ENCODE results near the gene DKK3. TPM values are rescaled to one million over a fixed set of nuclear protein-coding genes. Genes with fewer than 3 reads are reported as not detected.
A peak's percentile ranks its signal among the peaks of the same experiment; 100 is the strongest.
"Not testable (repeated sequence)": the region's sequence is repeated elsewhere in the genome, so short reads cannot be mapped to it uniquely, and the experiment has no call there.

DKK3 gene
- polyA plus RNA-seq, 6 donors from 2014 or later, result not detected

- H3K4me3 Mint-ChIP-seq, result no peak overlapping the region
- peak overlapping the region in 1 of 6 donors; percentile 11 for H3K27ac Mint-ChIP-seq
- no peak for ATAC-seq (ENCODE audit: low read depth in 2 of 2)
- H3K27me3 Mint-ChIP-seq, result peaks cover 5 to 10% (median 9%) of the 10 kb centered on the region in 3 donors
- H3K4me1 Mint-ChIP-seq, result no peaks in the 10 kb centered on the region
- no peaks in the 10 kb centered on the region for H3K9me3 Mint-ChIP-seq
- DNase-seq, result no peak
- no peaks in the 10 kb centered on the region for H3K36me3 Mint-ChIP-seq
Measured at GRCh38 chr11:12044799-12045198, 36.4 kb upstream of the DKK3 start.

GRCh38 chr11:12043959-12044791, 35.7 kb upstream of the DKK3 start:
- H3K9me3 Mint-ChIP-seq, result no peaks in the 10 kb centered on the region
- H3K27me3 Mint-ChIP-seq, result peaks cover 5 to 10% (median 9%) of the 10 kb centered on the region in 3 donors
- H3K4me1 Mint-ChIP-seq, result no peaks in the 10 kb centered on the region
- DNase-seq (peak; percentile 35), ATAC-seq (ENCODE audit: low read depth in 2 of 2) (peak; percentile 54 to 65)
- no peak overlapping the region for H3K4me3 Mint-ChIP-seq
- peak overlapping the region in 2 of 6 donors; percentile 3 to 59 for H3K27ac Mint-ChIP-seq
- H3K36me3 Mint-ChIP-seq, result no peaks in the 10 kb centered on the region

DNA sequence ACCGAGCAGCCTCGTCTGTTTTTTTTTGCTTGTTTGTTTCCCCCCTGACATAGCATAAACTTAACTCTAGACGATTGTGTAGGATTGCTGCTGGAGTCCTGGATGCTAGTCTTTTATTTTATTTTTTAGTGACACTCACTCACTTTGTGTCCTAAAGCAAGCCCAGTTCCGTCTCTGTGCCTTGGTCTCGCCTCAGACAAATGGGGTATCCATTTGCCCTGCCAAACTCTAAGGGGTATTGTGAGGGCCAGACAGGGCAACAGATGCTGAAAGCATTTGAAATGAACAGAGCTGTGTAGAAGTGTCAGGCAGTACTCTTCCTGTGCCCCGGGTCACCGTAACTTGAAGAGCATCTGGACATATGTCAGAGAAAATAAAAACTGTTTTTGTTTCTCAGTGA, 34.8 kb upstream of the DKK3 start:
- no peaks in the 10 kb centered on the region for H3K9me3 Mint-ChIP-seq
- H3K36me3 Mint-ChIP-seq, result no peaks in the 10 kb centered on the region
- H3K4me3 Mint-ChIP-seq, result no peak overlapping the region
- peaks cover 5 to 10% (median 9%) of the 10 kb centered on the region in 3 donors for H3K27me3 Mint-ChIP-seq
- no peak for ATAC-seq (ENCODE audit: low read depth in 2 of 2)
- H3K27ac Mint-ChIP-seq, result no peak overlapping the region
- H3K4me1 Mint-ChIP-seq, result no peaks in the 10 kb centered on the region
- no peak for DNase-seq

DNA sequence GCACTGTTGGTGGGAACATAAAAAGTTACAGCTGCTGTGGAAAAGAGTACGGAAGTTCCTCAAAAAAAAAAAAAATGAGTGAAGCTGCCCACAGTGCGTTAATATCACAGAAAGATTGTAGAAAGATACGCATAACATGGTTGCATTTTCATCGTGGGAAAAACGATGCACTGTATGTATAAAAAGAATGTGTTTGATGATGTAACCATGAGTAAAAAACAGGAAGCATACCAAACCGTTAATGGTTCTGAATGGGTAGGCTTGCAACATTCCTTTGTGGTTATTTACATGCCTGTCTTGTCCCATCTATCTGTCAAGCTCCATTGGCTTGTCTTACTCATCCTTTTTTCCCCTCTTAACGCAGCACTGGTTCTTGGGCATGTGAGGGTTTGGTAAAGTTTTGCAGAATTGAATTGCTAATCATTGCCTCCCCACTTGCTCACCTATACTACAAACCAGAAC, 33.8 kb upstream of the DKK3 start:
- Mint-ChIP-seq H3K4me3 (no peak overlapping the region), H3K9me3 (no peaks in the 10 kb centered on the region), H3K27me3 (peaks cover 5 to 9% (median 8%) of the 10 kb centered on the region in 3 donors), H3K4me1 (no peaks in the 10 kb centered on the region), H3K27ac (peak overlapping the region in 1 of 6 donors; percentile 40), H3K36me3 (no peaks in the 10 kb centered on the region)
- ATAC-seq (ENCODE audit: low read depth in 2 of 2), result no peak
- no peak for DNase-seq

GRCh38 chr11:12040719-12041118, 32.3 kb upstream of the DKK3 start:
- H3K4me3 Mint-ChIP-seq; H3K27me3 Mint-ChIP-seq; H3K9me3 Mint-ChIP-seq; H3K36me3 Mint-ChIP-seq; ATAC-seq (ENCODE audit: low read depth in 2 of 2); H3K4me1 Mint-ChIP-seq; DNase-seq; H3K27ac Mint-ChIP-seq: not testable (repeated sequence)

GRCh38 chr11:12032968-12033367, 24.5 kb upstream of the DKK3 start:
- Mint-ChIP-seq H3K4me1 (no peaks in the 10 kb centered on the region), H3K9me3 (no peaks in the 10 kb centered on the region), H3K36me3 (no peaks in the 10 kb centered on the region), H3K27ac (no peak overlapping the region), H3K27me3 (peaks cover 6 to 34% (median 26%) of the 10 kb centered on the region in 3 donors), H3K4me3 (no peak overlapping the region)
- DNase-seq (no peak), ATAC-seq (ENCODE audit: low read depth in 2 of 2) (no peak)

DNA sequence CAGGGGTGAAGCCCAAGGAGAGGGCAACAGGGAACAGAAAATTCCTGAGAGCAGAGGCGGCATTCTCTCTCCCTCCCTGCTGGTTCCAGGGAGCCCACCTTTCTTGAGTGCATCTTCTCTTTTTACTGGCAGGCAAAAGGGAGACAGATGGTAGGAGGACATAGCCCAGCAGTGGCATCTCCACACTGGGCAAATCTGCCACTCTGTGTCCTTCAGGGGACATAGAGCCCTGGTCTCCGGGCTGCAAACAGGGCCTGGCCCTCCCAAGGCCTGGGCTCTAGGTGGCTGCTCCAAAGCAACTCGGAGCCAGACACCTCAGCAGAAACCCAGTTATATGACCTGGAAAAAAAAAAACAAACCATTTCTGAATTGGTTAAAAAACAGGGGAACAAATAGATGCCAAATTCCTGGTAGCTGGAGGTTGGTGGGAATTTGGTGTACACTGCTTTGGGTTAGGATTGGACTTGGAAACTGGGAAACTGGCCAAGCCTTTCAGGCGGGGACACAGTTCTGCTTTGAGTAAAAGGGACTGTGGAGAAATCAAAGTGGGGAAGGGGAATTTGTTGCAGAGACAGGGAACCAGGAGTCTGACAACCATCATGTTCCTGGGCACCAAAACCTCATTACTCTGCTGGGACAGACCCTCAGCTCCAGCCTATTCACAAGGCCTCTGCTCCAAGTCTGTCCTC, 23.6 kb upstream of the DKK3 start:
- DNase-seq (no peak), ATAC-seq (ENCODE audit: low read depth in 2 of 2) (no peak)
- Mint-ChIP-seq H3K4me1 (no peaks in the 10 kb centered on the region), H3K4me3 (no peak overlapping the region), H3K36me3 (no peaks in the 10 kb centered on the region), H3K9me3 (no peaks in the 10 kb centered on the region), H3K27me3 (peaks cover 6 to 34% (median 26%) of the 10 kb centered on the region in 3 donors), H3K27ac (no peak overlapping the region)

- ATAC-seq (ENCODE audit: low read depth in 2 of 2) (no peak), DNase-seq (no peak)
- Mint-ChIP-seq H3K27ac (no peak overlapping the region), H3K9me3 (peaks cover 0 to 6% (median 0%) of the 10 kb centered on the region in 7 donors), H3K27me3 (peaks cover 6 to 30% (median 28%) of the 10 kb centered on the region in 3 donors), H3K36me3 (no peaks in the 10 kb centered on the region), H3K4me3 (no peak overlapping the region), H3K4me1 (no peaks in the 10 kb centered on the region)
Measured at GRCh38 chr11:12029738-12030363, 21.4 kb upstream of the DKK3 start.

DNA sequence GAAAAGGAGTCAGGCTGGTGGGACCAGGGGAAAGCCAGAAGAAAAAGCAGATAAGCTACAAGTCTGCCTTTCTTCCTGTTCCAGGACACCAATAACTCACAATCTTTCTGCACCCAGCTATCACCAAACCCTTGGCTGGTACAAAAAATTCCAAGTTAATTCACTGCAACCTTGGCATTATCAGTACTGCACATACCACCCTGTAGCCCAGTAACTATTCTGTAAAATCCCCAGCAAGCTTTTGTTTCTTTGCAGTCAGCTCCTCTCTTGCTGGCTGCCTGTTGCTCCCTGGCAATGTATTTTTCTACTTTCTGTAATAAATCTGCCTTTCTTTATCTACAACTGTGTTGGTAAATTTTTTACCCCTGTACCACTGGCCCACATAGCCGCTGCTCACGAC, 20.7 kb upstream of the DKK3 start:
- DNase-seq (no peak), ATAC-seq (ENCODE audit: low read depth in 2 of 2) (no peak)
- Mint-ChIP-seq H3K4me1 (no peaks in the 10 kb centered on the region), H3K9me3 (peaks cover 0 to 13% (median 7%) of the 10 kb centered on the region in 7 donors), H3K4me3 (no peak overlapping the region), H3K36me3 (no peaks in the 10 kb centered on the region), H3K27ac (no peak overlapping the region), H3K27me3 (peaks cover 9 to 23% (median 21%) of the 10 kb centered on the region in 3 donors)

GRCh38 chr11:12028303-12028702, 19.9 kb upstream of the DKK3 start:
- no peak overlapping the region for H3K4me3 Mint-ChIP-seq
- H3K9me3 Mint-ChIP-seq, result peaks cover 2 to 21% (median 12%) of the 10 kb centered on the region in 7 donors
- ATAC-seq (ENCODE audit: low read depth in 2 of 2) (no peak), DNase-seq (no peak)
- H3K36me3 Mint-ChIP-seq, result no peaks in the 10 kb centered on the region
- H3K4me1 Mint-ChIP-seq, result no peaks in the 10 kb centered on the region
- no peak overlapping the region for H3K27ac Mint-ChIP-seq
- H3K27me3 Mint-ChIP-seq, result peaks cover 5 to 24% (median 14%) of the 10 kb centered on the region in 3 donors

DNA sequence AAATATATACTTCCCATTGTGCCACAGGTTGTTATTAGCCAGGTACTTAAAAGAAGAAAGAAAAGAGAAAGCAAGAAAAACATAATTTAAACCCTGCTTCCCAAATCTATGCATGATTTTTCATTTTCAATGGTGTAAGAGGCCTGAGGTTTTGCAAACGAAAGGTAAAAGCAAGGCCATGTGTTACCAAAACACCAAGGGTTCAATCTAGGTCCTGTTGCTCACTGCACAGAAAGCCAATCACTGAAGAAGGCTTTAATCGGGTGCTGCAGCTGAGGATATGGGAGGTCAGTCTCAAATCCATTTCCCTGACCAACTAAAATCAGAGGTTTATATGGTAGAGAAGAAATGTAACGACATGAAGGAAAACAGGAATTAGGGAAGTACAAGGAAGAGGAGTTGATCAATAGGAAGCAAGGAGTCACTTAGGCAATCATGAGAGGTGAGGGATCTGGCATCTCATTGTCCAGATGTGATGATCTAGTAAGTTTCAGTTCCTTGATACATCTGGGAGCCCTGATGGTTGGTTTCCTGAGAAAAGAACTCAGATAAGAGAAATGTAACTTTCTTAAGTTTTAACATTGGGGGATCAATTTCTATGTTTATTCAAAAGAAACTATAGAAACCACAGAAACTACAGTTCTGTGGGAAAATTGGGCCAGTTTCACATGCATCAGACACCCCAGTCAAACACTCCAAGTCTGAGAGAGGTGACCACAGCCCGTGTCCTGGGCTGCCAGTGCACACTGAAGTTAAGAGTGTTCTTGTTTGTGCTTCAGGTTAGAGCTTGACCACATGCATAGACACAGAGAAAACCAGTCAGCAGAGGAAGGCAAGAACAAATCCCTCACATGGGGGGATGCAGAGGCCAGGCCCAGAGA, 18.1 kb upstream of the DKK3 start:
- Mint-ChIP-seq H3K27me3 (peaks cover 5 to 20% (median 19%) of the 10 kb centered on the region in 3 donors), H3K36me3 (no peaks in the 10 kb centered on the region), H3K4me3 (no peak overlapping the region), H3K9me3 (peaks cover 2 to 31% (median 17%) of the 10 kb centered on the region in 7 donors), H3K4me1 (no peaks in the 10 kb centered on the region), H3K27ac (no peak overlapping the region)
- no peak for ATAC-seq (ENCODE audit: low read depth in 2 of 2)
- no peak for DNase-seq

GRCh38 chr11:12024254-12024926, 16.0 kb upstream of the DKK3 start:
- Mint-ChIP-seq H3K36me3 (no peaks in the 10 kb centered on the region), H3K4me3 (no peak overlapping the region), H3K4me1 (no peaks in the 10 kb centered on the region), H3K27me3 (peaks cover 10 to 25% (median 25%) of the 10 kb centered on the region in 3 donors), H3K9me3 (peaks cover 2 to 31% (median 17%) of the 10 kb centered on the region in 7 donors), H3K27ac (no peak overlapping the region)
- DNase-seq (no peak), ATAC-seq (ENCODE audit: low read depth in 2 of 2) (no peak)
